ENCODE results near the gene SPG11. TPM values are rescaled to one million over a fixed set of nuclear protein-coding genes. Genes with fewer than 3 reads are reported as not detected.

The SPG11 gene
- total and polyA plus RNA-seq, 2 experiments from 2014 or later = 23.3 to 42.2 TPM

GRCh38 chr15:44706946-44707636 lies 43.6 kb upstream of the SPG11 start (continued):
- TF ChIP-seq, protein P1, sequence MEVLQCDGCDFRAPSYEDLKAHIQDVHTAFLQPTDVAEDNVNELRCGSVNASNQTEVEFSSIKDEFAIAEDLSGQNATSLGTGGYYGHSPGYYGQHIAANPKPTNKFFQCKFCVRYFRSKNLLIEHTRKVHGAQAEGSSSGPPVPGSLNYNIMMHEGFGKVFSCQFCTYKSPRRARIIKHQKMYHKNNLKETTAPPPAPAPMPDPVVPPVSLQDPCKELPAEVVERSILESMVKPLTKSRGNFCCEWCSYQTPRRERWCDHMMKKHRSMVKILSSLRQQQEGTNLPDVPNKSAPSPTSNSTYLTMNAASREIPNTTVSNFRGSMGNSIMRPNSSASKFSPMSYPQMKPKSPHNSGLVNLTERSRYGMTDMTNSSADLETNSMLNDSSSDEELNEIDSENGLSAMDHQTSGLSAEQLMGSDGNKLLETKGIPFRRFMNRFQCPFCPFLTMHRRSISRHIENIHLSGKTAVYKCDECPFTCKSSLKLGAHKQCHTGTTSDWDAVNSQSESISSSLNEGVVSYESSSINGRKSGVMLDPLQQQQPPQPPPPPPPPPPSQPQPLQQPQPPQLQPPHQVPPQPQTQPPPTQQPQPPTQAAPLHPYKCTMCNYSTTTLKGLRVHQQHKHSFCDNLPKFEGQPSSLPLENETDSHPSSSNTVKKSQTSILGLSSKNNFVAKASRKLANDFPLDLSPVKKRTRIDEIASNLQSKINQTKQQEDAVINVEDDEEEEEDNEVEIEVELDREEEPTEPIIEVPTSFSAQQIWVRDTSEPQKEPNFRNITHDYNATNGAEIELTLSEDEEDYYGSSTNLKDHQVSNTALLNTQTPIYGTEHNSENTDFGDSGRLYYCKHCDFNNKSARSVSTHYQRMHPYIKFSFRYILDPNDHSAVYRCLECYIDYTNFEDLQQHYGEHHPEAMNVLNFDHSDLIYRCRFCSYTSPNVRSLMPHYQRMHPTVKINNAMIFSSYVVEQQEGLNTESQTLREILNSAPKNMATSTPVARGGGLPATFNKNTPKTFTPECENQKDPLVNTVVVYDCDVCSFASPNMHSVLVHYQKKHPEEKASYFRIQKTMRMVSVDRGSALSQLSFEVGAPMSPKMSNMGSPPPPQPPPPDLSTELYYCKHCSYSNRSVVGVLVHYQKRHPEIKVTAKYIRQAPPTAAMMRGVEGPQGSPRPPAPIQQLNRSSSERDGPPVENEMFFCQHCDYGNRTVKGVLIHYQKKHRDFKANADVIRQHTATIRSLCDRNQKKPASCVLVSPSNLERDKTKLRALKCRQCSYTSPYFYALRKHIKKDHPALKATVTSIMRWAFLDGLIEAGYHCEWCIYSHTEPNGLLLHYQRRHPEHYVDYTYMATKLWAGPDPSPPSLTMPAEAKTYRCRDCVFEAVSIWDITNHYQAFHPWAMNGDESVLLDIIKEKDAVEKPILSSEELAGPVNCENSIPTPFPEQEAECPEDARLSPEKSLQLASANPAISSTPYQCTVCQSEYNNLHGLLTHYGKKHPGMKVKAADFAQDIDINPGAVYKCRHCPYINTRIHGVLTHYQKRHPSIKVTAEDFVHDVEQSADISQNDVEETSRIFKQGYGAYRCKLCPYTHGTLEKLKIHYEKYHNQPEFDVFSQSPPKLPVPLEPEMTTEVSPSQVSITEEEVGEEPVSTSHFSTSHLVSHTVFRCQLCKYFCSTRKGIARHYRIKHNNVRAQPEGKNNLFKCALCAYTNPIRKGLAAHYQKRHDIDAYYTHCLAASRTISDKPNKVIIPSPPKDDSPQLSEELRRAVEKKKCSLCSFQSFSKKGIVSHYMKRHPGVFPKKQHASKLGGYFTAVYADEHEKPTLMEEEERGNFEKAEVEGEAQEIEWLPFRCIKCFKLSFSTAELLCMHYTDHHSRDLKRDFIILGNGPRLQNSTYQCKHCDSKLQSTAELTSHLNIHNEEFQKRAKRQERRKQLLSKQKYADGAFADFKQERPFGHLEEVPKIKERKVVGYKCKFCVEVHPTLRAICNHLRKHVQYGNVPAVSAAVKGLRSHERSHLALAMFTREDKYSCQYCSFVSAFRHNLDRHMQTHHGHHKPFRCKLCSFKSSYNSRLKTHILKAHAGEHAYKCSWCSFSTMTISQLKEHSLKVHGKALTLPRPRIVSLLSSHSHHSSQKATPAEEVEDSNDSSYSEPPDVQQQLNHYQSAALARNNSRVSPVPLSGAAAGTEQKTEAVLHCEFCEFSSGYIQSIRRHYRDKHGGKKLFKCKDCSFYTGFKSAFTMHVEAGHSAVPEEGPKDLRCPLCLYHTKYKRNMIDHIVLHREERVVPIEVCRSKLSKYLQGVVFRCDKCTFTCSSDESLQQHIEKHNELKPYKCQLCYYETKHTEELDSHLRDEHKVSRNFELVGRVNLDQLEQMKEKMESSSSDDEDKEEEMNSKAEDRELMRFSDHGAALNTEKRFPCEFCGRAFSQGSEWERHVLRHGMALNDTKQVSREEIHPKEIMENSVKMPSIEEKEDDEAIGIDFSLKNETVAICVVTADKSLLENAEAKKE (CRISPR knock-in tag; IDR thresholded peaks at IDR 0.05) = no peak

DNA sequence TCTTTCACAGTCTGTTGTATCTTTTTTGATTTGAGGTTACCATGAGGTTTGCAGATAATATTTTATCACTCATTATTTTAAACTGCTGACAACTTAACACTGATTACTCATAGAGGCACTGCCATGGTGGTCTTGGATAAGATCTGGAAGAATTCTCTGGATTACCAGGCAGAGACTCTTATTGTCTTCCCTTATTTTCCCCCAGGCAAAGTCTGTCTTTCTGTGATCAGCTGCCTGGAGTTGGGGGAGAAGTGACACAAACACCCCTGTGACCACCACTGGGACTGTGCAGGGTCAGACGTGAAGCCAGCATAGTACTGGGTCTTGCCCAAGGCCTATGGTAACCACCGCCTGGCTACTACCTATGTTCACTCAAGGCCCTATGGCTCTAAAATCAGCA lies 42.9 kb upstream of the SPG11 start:
- H2AFZ ChIP-seq = no peak overlapping the region
- no peak for DNase-seq (ENCODE audit: low spot score)
- H3K27ac Mint-ChIP-seq = no peak overlapping the region
- 0 out of 3 replicates have a peak, but pooled peaks cover 6% of the 10 kb centered on the region for H3K36me3 Mint-ChIP-seq (ENCODE audit: low read depth)
- H3F3A ChIP-seq (replicated peaks; ENCODE audit: low read depth) = no peaks in the 10 kb centered on the region
- H3K4me3 Mint-ChIP-seq = no peak overlapping the region
- ATAC-seq = no peak
- H3K79me2 ChIP-seq (replicated peaks; ENCODE audit: insufficient read depth) = no peaks in the 10 kb centered on the region
- no peaks in the 10 kb centered on the region; the same call in 2 of the 3 replicates for H3K4me1 Mint-ChIP-seq
- H3K27ac ChIP-seq (ENCODE audit: low read depth) = no peak overlapping the region
- no peaks in the 10 kb centered on the region for H3K9me2 ChIP-seq (ENCODE audit: insufficient read depth)
- no peak overlapping the region for H3K4me3 ChIP-seq
- no peaks in the 10 kb centered on the region for H3K36me3 ChIP-seq (ENCODE audit: insufficient read depth)
- no peaks in the 10 kb centered on the region for H4K20me1 ChIP-seq (replicated peaks; ENCODE audit: insufficient read depth)
- H3K9me3 Mint-ChIP-seq = peaks cover 15% of the 10 kb centered on the region
- H3K4me1 ChIP-seq (ENCODE audit: insufficient read depth) = no peaks in the 10 kb centered on the region
- peaks cover 4% of the 10 kb centered on the region for H3K27me3 Mint-ChIP-seq (ENCODE audit: insufficient read depth, low read depth, poor library complexity)
- TF ChIP-seq STAT1 (IDR thresholded peaks at IDR 0.05; ENCODE audit: unreplicated experiment) (no peak), ZNF331 (CRISPR knock-in tag; IDR thresholded peaks at IDR 0.05; ENCODE audit: low read depth) (no peak)
- TF ChIP-seq, protein P2, sequence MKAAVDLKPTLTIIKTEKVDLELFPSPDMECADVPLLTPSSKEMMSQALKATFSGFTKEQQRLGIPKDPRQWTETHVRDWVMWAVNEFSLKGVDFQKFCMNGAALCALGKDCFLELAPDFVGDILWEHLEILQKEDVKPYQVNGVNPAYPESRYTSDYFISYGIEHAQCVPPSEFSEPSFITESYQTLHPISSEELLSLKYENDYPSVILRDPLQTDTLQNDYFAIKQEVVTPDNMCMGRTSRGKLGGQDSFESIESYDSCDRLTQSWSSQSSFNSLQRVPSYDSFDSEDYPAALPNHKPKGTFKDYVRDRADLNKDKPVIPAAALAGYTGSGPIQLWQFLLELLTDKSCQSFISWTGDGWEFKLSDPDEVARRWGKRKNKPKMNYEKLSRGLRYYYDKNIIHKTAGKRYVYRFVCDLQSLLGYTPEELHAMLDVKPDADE (IDR thresholded peaks at IDR 0.05) = no peak
- H3K4me2 ChIP-seq = no peak overlapping the region
- no peaks in the 10 kb centered on the region for H3K27me3 ChIP-seq (ENCODE audit: insufficient read depth)

Data from GM23338 (cell line).